Endometrium (tissue), 2 donors: ENCODE data around the gene PML.

Source experiments
- FAIRE-seq: peaks from 2 replicates; lab custom pipeline; 2012; peaks lifted over from hg19 to GRCh38; lab: Jason Lieb, UNC
- donor health status: control.
- donor health status: control.

The PML gene

GRCh38 chr15:73985101-73985873 lies 9.2 kb upstream of the PML start:
- FAIRE-seq, result no peak

GRCh38 chr15:73986055-73986775 lies 8.3 kb upstream of the PML start:
- FAIRE-seq, result no peak

GRCh38 chr15:73986776-73987056 lies 7.8 kb upstream of the PML start:
- no peak for FAIRE-seq

GRCh38 chr15:73987250-73987649 lies 7.3 kb upstream of the PML start:
- FAIRE-seq, result no peak

DNA sequence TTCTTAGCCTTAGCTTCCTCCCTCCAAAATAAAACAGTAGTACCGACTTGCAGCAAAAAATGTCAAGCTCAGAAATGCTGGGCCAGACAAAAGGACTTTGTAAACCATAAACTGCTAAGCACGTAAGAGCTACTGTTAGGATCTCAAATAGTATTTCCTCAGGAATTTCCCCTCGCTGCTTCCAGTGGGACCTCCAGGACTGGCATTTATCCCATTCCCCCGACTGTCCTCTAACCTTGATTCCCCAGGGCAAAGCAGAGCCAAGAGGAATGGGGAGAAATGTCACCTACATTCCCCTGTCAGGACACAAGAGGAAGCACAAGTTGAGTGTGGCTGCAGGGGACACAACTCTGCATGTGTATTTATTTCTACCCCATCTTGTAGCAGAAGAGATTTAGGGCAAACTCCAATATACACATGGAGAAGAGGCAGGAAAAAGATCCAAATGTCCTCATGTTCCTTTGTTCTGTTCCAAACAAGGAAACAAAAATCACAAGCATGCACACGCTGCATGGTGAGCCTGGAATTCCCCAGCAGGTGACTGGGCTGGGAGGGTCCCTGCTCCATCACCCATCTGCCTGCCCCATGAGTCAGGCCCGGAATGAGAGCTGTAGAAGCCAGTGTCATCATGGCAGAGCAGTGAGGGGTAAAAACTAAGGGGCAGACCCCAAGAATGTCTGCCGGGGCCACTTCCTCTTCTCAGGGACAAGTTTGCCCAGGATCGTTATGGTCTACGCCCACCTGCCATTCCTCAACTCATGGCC lies 6.7 kb upstream of the PML start:
- FAIRE-seq, result no peak

- no peak for FAIRE-seq
These were observed 6.0 kb upstream of the PML start for GRCh38 chr15:73988445-73988969.

- FAIRE-seq, result no peak
These were observed 5.3 kb upstream of the PML start for GRCh38 chr15:73989001-73989798.

DNA sequence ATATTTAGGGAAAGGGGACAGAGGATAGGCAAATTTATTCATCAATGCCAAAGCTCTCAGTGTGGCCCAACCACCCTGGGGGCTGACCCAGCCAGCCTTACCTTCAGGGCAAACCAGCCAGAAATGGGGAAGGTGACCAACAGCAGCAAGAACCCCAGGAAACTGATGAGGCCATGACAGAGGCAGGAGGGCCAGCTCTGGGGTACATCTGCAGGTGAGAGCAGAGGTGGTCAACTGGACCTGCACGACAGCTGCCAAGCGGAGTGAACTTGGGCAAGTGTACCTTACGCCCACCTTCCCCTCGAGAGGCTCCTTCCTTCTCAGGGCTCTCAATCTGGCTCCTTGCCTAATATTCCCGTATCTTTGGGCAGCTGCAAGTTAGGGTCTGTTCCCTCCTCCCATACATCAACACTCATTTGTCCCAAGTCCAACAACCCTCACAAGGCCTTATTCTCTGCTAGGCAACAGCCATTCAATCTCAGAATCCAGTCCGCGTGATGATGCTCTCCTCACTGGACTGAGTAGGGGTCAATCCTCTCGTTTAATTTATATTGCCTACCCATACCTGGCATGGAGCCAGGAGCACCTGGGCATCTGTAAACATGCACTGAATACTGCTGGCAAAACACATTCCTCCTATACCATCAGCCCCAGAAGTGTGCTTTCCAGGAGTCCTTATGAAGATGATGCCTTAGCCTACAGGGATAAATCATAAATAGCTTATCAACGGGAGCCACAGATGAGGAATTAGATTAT lies 4.1 kb upstream of the PML start:
- FAIRE-seq, result no peak

DNA sequence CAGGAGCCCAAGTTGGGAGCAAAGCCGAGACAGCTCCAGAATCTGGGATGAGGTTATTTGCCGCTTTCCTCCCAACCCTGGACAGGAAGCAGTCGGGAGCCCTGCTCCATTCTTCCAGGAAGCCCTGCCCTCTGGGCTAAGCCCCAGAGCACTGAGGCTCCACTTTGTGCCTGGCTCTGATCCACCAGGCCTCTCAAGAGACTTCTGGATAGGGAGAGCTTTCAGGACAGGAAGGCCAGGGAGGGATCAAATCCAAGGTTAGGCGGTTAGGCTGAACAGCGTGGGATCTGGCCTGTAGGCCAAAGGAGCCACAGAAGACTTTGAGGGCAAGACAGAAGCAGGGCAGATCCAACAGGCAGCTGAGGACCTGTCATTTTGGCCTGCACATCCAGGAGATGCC lies 3.3 kb upstream of the PML start:
- FAIRE-seq, result no peak

- FAIRE-seq, result no peak
These were observed 2.6 kb upstream of the PML start, which contains the start of gene STOML1 for GRCh38 chr15:73991726-73992593. Gene STOML1 (minus strand): TSS chr15:73992295. CDS start chr15:73992223, 72 bp downstream.

DNA sequence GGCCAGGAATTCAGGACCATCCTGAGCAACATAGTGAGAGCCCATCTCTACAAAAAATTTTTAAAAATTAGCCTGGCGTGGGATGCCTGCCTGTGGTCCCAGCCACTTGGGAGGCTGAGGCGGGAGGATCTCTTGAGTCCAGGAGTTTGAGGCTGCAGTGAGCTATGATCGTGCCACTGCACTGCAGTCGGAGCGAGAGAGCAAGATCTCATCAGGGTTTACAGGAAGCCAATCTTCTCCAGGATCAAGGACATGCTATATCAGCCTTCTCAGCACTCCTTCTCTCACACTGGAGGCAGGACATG lies 2.0 kb upstream of the PML start:
- FAIRE-seq, result no peak

- no peak for FAIRE-seq
These were observed 1.1 kb upstream of the PML start for GRCh38 chr15:73993211-73993994.

DNA sequence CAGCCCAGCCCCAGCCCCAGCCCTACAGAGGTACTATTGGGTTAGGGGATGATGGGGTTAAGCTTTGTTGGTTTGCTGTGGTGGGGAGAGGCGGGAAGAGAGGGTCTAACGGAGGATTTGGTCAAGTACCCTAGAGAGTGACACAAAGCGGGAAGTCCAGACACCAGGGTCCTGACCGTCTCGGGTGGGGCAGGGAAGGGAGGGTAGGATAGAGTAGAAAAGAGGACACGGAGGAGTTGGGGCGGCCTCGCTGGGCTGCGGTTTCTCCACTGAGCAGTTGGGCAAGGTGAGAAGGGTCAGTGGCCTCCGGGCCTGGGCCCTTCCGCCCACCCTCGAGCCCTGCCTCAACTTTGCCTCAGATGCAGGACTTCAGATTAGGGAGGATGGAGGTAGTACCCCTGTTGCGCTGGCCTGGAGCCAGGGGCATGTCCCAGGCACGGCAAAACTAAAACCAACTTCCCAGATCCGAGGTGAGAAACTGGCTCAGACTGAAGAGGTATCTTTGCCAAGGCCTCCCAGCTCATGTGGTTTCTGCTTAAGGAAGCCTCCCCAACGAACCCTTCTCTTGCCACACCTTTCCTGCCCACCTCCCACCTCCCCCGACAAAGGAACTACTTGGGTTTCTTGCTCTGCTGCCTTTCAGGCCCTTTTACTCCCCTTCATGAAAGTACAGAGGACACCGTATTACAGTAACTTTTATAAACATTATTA lies 551 bp downstream of the PML start:
- no peak for FAIRE-seq

GRCh38 chr15:73996267-73996666 lies 1.8 kb downstream of the PML start:
- no peak for FAIRE-seq

- no peak for FAIRE-seq
These were observed 2.4 kb downstream of the PML start for GRCh38 chr15:73996939-73997338.

DNA sequence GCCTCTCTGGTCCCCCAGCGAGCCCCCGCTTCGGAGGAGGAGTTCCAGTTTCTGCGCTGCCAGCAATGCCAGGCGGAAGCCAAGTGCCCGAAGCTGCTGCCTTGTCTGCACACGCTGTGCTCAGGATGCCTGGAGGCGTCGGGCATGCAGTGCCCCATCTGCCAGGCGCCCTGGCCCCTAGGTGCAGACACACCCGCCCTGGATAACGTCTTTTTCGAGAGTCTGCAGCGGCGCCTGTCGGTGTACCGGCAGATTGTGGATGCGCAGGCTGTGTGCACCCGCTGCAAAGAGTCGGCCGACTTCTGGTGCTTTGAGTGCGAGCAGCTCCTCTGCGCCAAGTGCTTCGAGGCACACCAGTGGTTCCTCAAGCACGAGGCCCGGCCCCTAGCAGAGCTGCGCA lies 3.5 kb downstream of the PML start:
- FAIRE-seq, result no peak

- FAIRE-seq, result no peak
These were observed 12.5 kb downstream of the PML start for GRCh38 chr15:74006774-74007639.

GRCh38 chr15:74007820-74008371 lies 13.4 kb downstream of the PML start:
- no peak for FAIRE-seq
